Measurements from ENCODE around the gene ULK1.
A peak's percentile ranks its signal among the peaks of the same experiment; 100 is the strongest.

Gene ULK1

GRCh38 chr12:131912518-131913274 lies 18.3 kb downstream of the ULK1 start:
- Mint-ChIP-seq H3K4me1 (ENCODE audit: low read depth) (peaks cover 5% of the 10 kb centered on the region), H3K36me3 (ENCODE audit: low read depth) (peaks cover 97% of the 10 kb centered on the region), H3K27me3 (no peaks in the 10 kb centered on the region), H3K4me3 (no peak overlapping the region), H3K9me3 (no peaks in the 10 kb centered on the region), H3K27ac (peak overlapping the region; percentile 31)
- intact Hi-C loops (cut with micrococcal nuclease): no loop called here

GRCh38 chr12:131913666-131914065 lies 19.2 kb downstream of the ULK1 start:
- no peak overlapping the region for H3K4me3 Mint-ChIP-seq
- no peaks in the 10 kb centered on the region for H3K27me3 Mint-ChIP-seq
- intact Hi-C loops (cut with micrococcal nuclease): no loop called here
- peaks cover 5% of the 10 kb centered on the region for H3K4me1 Mint-ChIP-seq (ENCODE audit: low read depth)
- H3K9me3 Mint-ChIP-seq: no peaks in the 10 kb centered on the region
- peaks cover 97% of the 10 kb centered on the region for H3K36me3 Mint-ChIP-seq (ENCODE audit: low read depth)
- H3K27ac Mint-ChIP-seq: no peak overlapping the region

- H3K36me3 Mint-ChIP-seq (ENCODE audit: low read depth): peaks cover 97% of the 10 kb centered on the region
- no peaks in the 10 kb centered on the region for H3K9me3 Mint-ChIP-seq
- peaks cover 5% of the 10 kb centered on the region for H3K4me1 Mint-ChIP-seq (ENCODE audit: low read depth)
- H3K27me3 Mint-ChIP-seq: no peaks in the 10 kb centered on the region
- H3K4me3 Mint-ChIP-seq: no peak overlapping the region
- H3K27ac Mint-ChIP-seq: no peak overlapping the region
- intact Hi-C loops (cut with micrococcal nuclease): no loop called here
Measured at GRCh38 chr12:131914179-131914702, 19.8 kb downstream of the ULK1 start.

- intact Hi-C loops (cut with micrococcal nuclease): no loop called here
- no peak overlapping the region for H3K27ac Mint-ChIP-seq
Measured at GRCh38 chr12:131915000-131915689, 20.7 kb downstream of the ULK1 start.

GRCh38 chr12:131915823-131916222 lies 21.4 kb downstream of the ULK1 start:
- no peak overlapping the region for H3K27ac Mint-ChIP-seq
- no peaks in the 10 kb centered on the region for H3K27me3 Mint-ChIP-seq
- H3K36me3 Mint-ChIP-seq (ENCODE audit: low read depth): peaks cover 99% of the 10 kb centered on the region
- H3K4me1 Mint-ChIP-seq (ENCODE audit: low read depth): peaks cover 5% of the 10 kb centered on the region
- H3K4me3 Mint-ChIP-seq: no peak overlapping the region
- H3K9me3 Mint-ChIP-seq: no peaks in the 10 kb centered on the region
- intact Hi-C loops (cut with micrococcal nuclease): no loop called here

More at GRCh38 chr12:131915000-131915689, 20.7 kb downstream of the ULK1 start:
- H3K4me3 Mint-ChIP-seq: no peak overlapping the region
- no peaks in the 10 kb centered on the region for H3K27me3 Mint-ChIP-seq
- peaks cover 99% of the 10 kb centered on the region for H3K36me3 Mint-ChIP-seq (ENCODE audit: low read depth)
- H3K9me3 Mint-ChIP-seq: no peaks in the 10 kb centered on the region
- peaks cover 5% of the 10 kb centered on the region for H3K4me1 Mint-ChIP-seq (ENCODE audit: low read depth)

- H3K4me1 Mint-ChIP-seq (ENCODE audit: low read depth): peaks cover 5% of the 10 kb centered on the region
- H3K9me3 Mint-ChIP-seq: no peaks in the 10 kb centered on the region
- H3K27ac Mint-ChIP-seq: no peak overlapping the region
- no peaks in the 10 kb centered on the region for H3K27me3 Mint-ChIP-seq
- H3K4me3 Mint-ChIP-seq: no peak overlapping the region
- H3K36me3 Mint-ChIP-seq (ENCODE audit: low read depth): peaks cover 99% of the 10 kb centered on the region
- intact Hi-C loops (cut with micrococcal nuclease): no loop called here
Measured at GRCh38 chr12:131916306-131917138, 22.1 kb downstream of the ULK1 start.

- H3K9me3 Mint-ChIP-seq: no peaks in the 10 kb centered on the region
- H3K27me3 Mint-ChIP-seq: no peaks in the 10 kb centered on the region
- H3K27ac Mint-ChIP-seq: no peak overlapping the region
- intact Hi-C loops (cut with micrococcal nuclease): no loop called here
- H3K36me3 Mint-ChIP-seq (ENCODE audit: low read depth): peaks cover 99% of the 10 kb centered on the region
- H3K4me3 Mint-ChIP-seq: no peak overlapping the region
- no peaks in the 10 kb centered on the region for H3K4me1 Mint-ChIP-seq (ENCODE audit: low read depth)
Measured at GRCh38 chr12:131917139-131917710, 22.8 kb downstream of the ULK1 start.

- no peaks in the 10 kb centered on the region for H3K9me3 Mint-ChIP-seq
- intact Hi-C loops (cut with micrococcal nuclease): no loop called here
- H3K36me3 Mint-ChIP-seq (ENCODE audit: low read depth): peaks cover 99% of the 10 kb centered on the region
- no peak overlapping the region for H3K27ac Mint-ChIP-seq
- no peaks in the 10 kb centered on the region for H3K4me1 Mint-ChIP-seq (ENCODE audit: low read depth)
- H3K27me3 Mint-ChIP-seq: no peaks in the 10 kb centered on the region
- H3K4me3 Mint-ChIP-seq: no peak overlapping the region
Measured at GRCh38 chr12:131917711-131918306, 23.4 kb downstream of the ULK1 start.

GRCh38 chr12:131918311-131919050 lies 24.1 kb downstream of the ULK1 start:
- no peaks in the 10 kb centered on the region for H3K9me3 Mint-ChIP-seq
- no peaks in the 10 kb centered on the region for H3K4me1 Mint-ChIP-seq (ENCODE audit: low read depth)
- peaks cover 98% of the 10 kb centered on the region for H3K36me3 Mint-ChIP-seq (ENCODE audit: low read depth)
- no peak overlapping the region for H3K27ac Mint-ChIP-seq
- H3K4me3 Mint-ChIP-seq: no peak overlapping the region
- intact Hi-C loops (cut with micrococcal nuclease): no loop called here
- no peaks in the 10 kb centered on the region for H3K27me3 Mint-ChIP-seq

- Mint-ChIP-seq H3K4me1 (ENCODE audit: low read depth) (no peaks in the 10 kb centered on the region), H3K36me3 (ENCODE audit: low read depth) (peaks cover 93% of the 10 kb centered on the region), H3K27me3 (no peaks in the 10 kb centered on the region), H3K4me3 (no peak overlapping the region), H3K27ac (no peak overlapping the region), H3K9me3 (no peaks in the 10 kb centered on the region)
- intact Hi-C loops (cut with micrococcal nuclease): no loop called here
Measured at GRCh38 chr12:131919051-131919347, 24.6 kb downstream of the ULK1 start.

- Mint-ChIP-seq H3K36me3 (ENCODE audit: low read depth) (peaks cover 87% of the 10 kb centered on the region), H3K27me3 (no peaks in the 10 kb centered on the region), H3K4me3 (no peak overlapping the region), H3K9me3 (no peaks in the 10 kb centered on the region), H3K27ac (no peak overlapping the region), H3K4me1 (ENCODE audit: low read depth) (no peaks in the 10 kb centered on the region)
- intact Hi-C loops (cut with micrococcal nuclease): no loop called here
Measured at GRCh38 chr12:131919366-131920156, 25.1 kb downstream of the ULK1 start.

GRCh38 chr12:131920157-131920508 lies 25.7 kb downstream of the ULK1 start:
- no peak overlapping the region for H3K27ac Mint-ChIP-seq

More at GRCh38 chr12:131920157-131920508, 25.7 kb downstream of the ULK1 start:
- Mint-ChIP-seq H3K9me3 (no peaks in the 10 kb centered on the region), H3K36me3 (ENCODE audit: low read depth) (peaks cover 82% of the 10 kb centered on the region), H3K4me3 (no peak overlapping the region), H3K4me1 (ENCODE audit: low read depth) (no peaks in the 10 kb centered on the region), H3K27me3 (peaks cover 2% of the 10 kb centered on the region)
- intact Hi-C loops (cut with micrococcal nuclease): no loop called here

Data from dendritic cell treated with granulocyte-macrophage colony-stimulating factor and Interleukin-4, amounts not matched to agents 40 ng/mL and 50 ng/mL, for 4 days (primary cell).